T-helper 2 cell treated with Interferon-gamma antibody and Interleukin-4, amounts not matched to agents 5 μg/mL and 100 μg/mL, for 36 hours (primary cell): ENCODE measurements around the gene SYNGR4.
"Not testable (repeated sequence)": the region's sequence is repeated elsewhere in the genome, so short reads cannot be mapped to it uniquely, and the experiment has no call there.

ENCODE experiments used
- DNase-seq: peaks from one replicate; pipeline ENCODE4 v3.0.0; 2021; ENCODE audit warnings: low spot score
- H3K27ac Mint-ChIP-seq: one replicate; pipeline ENCODE4 v1.8.0; 2021; ENCODE audit warnings: mild to moderate bottlenecking, mixed read lengths
- H3K27me3 Mint-ChIP-seq: one replicate; pipeline ENCODE4 v1.8.0; 2021; ENCODE audit warnings: low read depth, mixed read lengths
- H3K36me3 Mint-ChIP-seq: one replicate; pipeline ENCODE4 v1.8.0; 2021; ENCODE audit warnings: low read depth, mixed read lengths
- H3K4me1 Mint-ChIP-seq: one replicate; pipeline ENCODE4 v1.8.0; 2021; ENCODE audit warnings: low read depth, mixed read lengths
- H3K4me3 Mint-ChIP-seq: one replicate; pipeline ENCODE4 v1.8.0; 2022; ENCODE audit warnings: mild to moderate bottlenecking, moderate library complexity, mixed read lengths
- H3K9me3 Mint-ChIP-seq: one replicate; pipeline ENCODE4 v1.8.0; 2021; ENCODE audit warnings: mixed read lengths

SYNGR4 gene

GRCh38 chr19:48371771-48372170 is 7.6 kb downstream of the SYNGR4 start:
- not testable (repeated sequence) for H3K36me3 Mint-ChIP-seq, H3K9me3 Mint-ChIP-seq, DNase-seq, H3K27me3 Mint-ChIP-seq, H3K27ac Mint-ChIP-seq, H3K4me1 Mint-ChIP-seq, H3K4me3 Mint-ChIP-seq

GRCh38 chr19:48372904-48373303 is 8.7 kb downstream of the SYNGR4 start:
- DNase-seq = no peak
- H3K4me3 Mint-ChIP-seq = no peak overlapping the region
- H3K4me1 Mint-ChIP-seq = peaks cover 3% of the 10 kb centered on the region
- no peak overlapping the region for H3K27ac Mint-ChIP-seq
- no peaks in the 10 kb centered on the region for H3K27me3 Mint-ChIP-seq
- no peaks in the 10 kb centered on the region for H3K36me3 Mint-ChIP-seq
- H3K9me3 Mint-ChIP-seq = no peaks in the 10 kb centered on the region

- Mint-ChIP-seq H3K9me3 (no peaks in the 10 kb centered on the region), H3K27me3 (no peaks in the 10 kb centered on the region), H3K36me3 (no peaks in the 10 kb centered on the region), H3K4me3 (no peak overlapping the region), H3K4me1 (peaks cover 3% of the 10 kb centered on the region), H3K27ac (no peak overlapping the region)
- DNase-seq = no peak
Observed at GRCh38 chr19:48373567-48373966, 9.4 kb downstream of the SYNGR4 start.

- no peak overlapping the region for H3K4me3 Mint-ChIP-seq
- DNase-seq = no peak
- H3K27ac Mint-ChIP-seq = no peak overlapping the region
- no peaks in the 10 kb centered on the region for H3K9me3 Mint-ChIP-seq
- peaks cover 15% of the 10 kb centered on the region for H3K36me3 Mint-ChIP-seq
- H3K4me1 Mint-ChIP-seq = peaks cover 3% of the 10 kb centered on the region
- H3K27me3 Mint-ChIP-seq = no peaks in the 10 kb centered on the region
Observed at GRCh38 chr19:48378194-48378570, 14.0 kb downstream of the SYNGR4 start.

GRCh38 chr19:48379058-48379457 is 14.9 kb downstream of the SYNGR4 start:
- no peak overlapping the region for H3K27ac Mint-ChIP-seq
- no peaks in the 10 kb centered on the region for H3K9me3 Mint-ChIP-seq
- no peaks in the 10 kb centered on the region for H3K27me3 Mint-ChIP-seq
- peaks cover 19% of the 10 kb centered on the region for H3K36me3 Mint-ChIP-seq
- H3K4me3 Mint-ChIP-seq = no peak overlapping the region
- H3K4me1 Mint-ChIP-seq = peaks cover 3% of the 10 kb centered on the region
- DNase-seq = no peak

- Mint-ChIP-seq H3K36me3 (peaks cover 32% of the 10 kb centered on the region), H3K27me3 (no peaks in the 10 kb centered on the region), H3K4me1 (peaks cover 3% of the 10 kb centered on the region), H3K9me3 (no peaks in the 10 kb centered on the region), H3K4me3 (no peak overlapping the region), H3K27ac (no peak overlapping the region)
- DNase-seq = no peak
Observed at GRCh38 chr19:48381178-48381950, 17.2 kb downstream of the SYNGR4 start.

- Mint-ChIP-seq H3K9me3 (no peaks in the 10 kb centered on the region), H3K27me3 (no peaks in the 10 kb centered on the region), H3K27ac (no peak overlapping the region), H3K36me3 (peaks cover 35% of the 10 kb centered on the region), H3K4me3 (no peak overlapping the region), H3K4me1 (no peaks in the 10 kb centered on the region)
- no peak for DNase-seq
Observed at GRCh38 chr19:48382286-48382685, 18.1 kb downstream of the SYNGR4 start.

- H3K27me3 Mint-ChIP-seq = no peaks in the 10 kb centered on the region
- no peak overlapping the region for H3K27ac Mint-ChIP-seq
- no peak for DNase-seq
- peaks cover 6% of the 10 kb centered on the region for H3K4me1 Mint-ChIP-seq
- H3K9me3 Mint-ChIP-seq = no peaks in the 10 kb centered on the region
- peaks cover 45% of the 10 kb centered on the region for H3K36me3 Mint-ChIP-seq
- H3K4me3 Mint-ChIP-seq = no peak overlapping the region
Observed at GRCh38 chr19:48385461-48386087, 21.4 kb downstream of the SYNGR4 start.

- Mint-ChIP-seq H3K27ac (no peak overlapping the region), H3K27me3 (peaks cover 4% of the 10 kb centered on the region), H3K4me1 (peaks cover 9% of the 10 kb centered on the region), H3K36me3 (peaks cover 41% of the 10 kb centered on the region), H3K4me3 (no peak overlapping the region), H3K9me3 (no peaks in the 10 kb centered on the region)
- no peak for DNase-seq
Observed at GRCh38 chr19:48386981-48387380, 22.8 kb downstream of the SYNGR4 start.

- no peaks in the 10 kb centered on the region for H3K9me3 Mint-ChIP-seq
- peak overlapping the region; percentile 92 for H3K4me3 Mint-ChIP-seq
- H3K4me1 Mint-ChIP-seq = peaks cover 9% of the 10 kb centered on the region
- peaks cover 32% of the 10 kb centered on the region for H3K27me3 Mint-ChIP-seq
- peak; percentile 53 for DNase-seq
- H3K36me3 Mint-ChIP-seq = peaks cover 17% of the 10 kb centered on the region
- H3K27ac Mint-ChIP-seq = peak overlapping the region; percentile 88
Observed at GRCh38 chr19:48390188-48391099, 26.3 kb downstream of the SYNGR4 start.

GRCh38 chr19:48391100-48392005 is 27.2 kb downstream of the SYNGR4 start, which contains the start of gene KDELR1:
Gene KDELR1 (minus strand): TSS chr19:48391551. CDS start chr19:48391358, 193 bp downstream.
- Mint-ChIP-seq H3K4me3 (peak within 1 kb of the TSS; percentile 92), H3K27ac (peak within 1 kb of the TSS; percentile 88), H3K4me1 (peaks cover 9% of the 10 kb centered on the region), H3K27me3 (peaks cover 41% of the 10 kb centered on the region), H3K36me3 (peaks cover 13% of the 10 kb centered on the region), H3K9me3 (no peaks in the 10 kb centered on the region)
- peak; percentile 69 for DNase-seq

GRCh38 chr19:48392006-48392344 is 27.8 kb downstream of the SYNGR4 start:
- not testable (repeated sequence) for H3K27ac Mint-ChIP-seq, H3K9me3 Mint-ChIP-seq, DNase-seq, H3K4me1 Mint-ChIP-seq
- peak overlapping the region; percentile 92 for H3K4me3 Mint-ChIP-seq
- H3K27me3 Mint-ChIP-seq = peaks cover 46% of the 10 kb centered on the region
- peaks cover 12% of the 10 kb centered on the region for H3K36me3 Mint-ChIP-seq

GRCh38 chr19:48392860-48393558 is 28.8 kb downstream of the SYNGR4 start:
- H3K4me3 Mint-ChIP-seq = peak overlapping the region; percentile 32
- H3K36me3 Mint-ChIP-seq = peaks cover 7% of the 10 kb centered on the region
- no peak for DNase-seq
- no peaks in the 10 kb centered on the region for H3K9me3 Mint-ChIP-seq
- no peak overlapping the region for H3K27ac Mint-ChIP-seq
- peaks cover 56% of the 10 kb centered on the region for H3K27me3 Mint-ChIP-seq
- peaks cover 18% of the 10 kb centered on the region for H3K4me1 Mint-ChIP-seq
